ENCODE measurements around the gene ECM2. TPM values are rescaled to one million over a fixed set of nuclear protein-coding genes. Genes with fewer than 3 reads are reported as not detected.

The ECM2 gene
- total RNA-seq, 4 donors from 2014 or later = 3.1 to 6.1 (median 4.3) TPM

DNA sequence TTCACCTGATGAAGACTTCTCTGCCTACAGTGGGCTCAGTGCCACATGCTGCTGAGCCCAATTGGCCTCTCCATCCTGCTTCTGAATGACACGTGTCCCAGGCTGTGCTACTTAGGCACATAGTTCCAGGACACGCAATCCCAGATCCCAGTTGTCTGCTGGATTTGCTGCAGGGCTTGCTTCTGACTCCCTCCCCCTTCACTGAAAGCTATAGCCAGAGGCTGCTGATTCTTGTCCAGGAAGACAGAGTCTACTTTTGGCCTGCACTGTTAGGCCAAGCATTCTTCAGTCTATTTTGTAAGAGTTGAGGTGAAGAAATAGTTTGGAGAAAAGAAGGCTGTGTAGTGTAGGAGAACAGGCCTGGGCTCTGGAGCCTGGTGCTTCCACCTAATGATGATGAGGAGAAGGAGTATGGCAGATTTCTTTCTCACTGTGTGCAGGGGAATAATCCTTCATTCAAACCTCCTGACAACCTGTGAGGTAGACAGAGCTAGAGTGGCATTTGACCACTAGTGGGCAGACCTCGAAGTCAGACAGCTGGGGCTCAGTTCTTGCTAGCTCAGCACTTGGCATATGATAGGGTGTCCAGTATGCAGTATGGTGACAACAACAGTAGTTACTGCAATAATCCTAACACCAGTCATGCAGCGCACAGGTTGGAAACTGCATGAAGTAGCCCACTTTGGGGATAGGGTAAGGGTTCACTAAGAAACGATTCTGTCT, 34.0 kb downstream of the ECM2 start:
- WGBS = 51% methylated on average over 5 of the region's 5 CpGs
- Histone ChIP-seq H3K9me3 (no peaks in the 10 kb centered on the region), H3K27me3 (no peaks in the 10 kb centered on the region), H3K4me3 (no peak overlapping the region), H3K36me3 (no peaks in the 10 kb centered on the region), H3K27ac (peak overlapping the region; percentile 55), H3K4me1 (peaks cover 47% of the 10 kb centered on the region)
- DNase-seq (ENCODE audit: low spot score in 2 of 2) = no peak
- TF ChIP-seq POLR2AphosphoS5 (IDR thresholded peaks at IDR 0.05) (peak in 2 of 3 donors; percentile 17 to 36), POLR2A (IDR thresholded peaks at IDR 0.05) (no peak), EP300 (IDR thresholded peaks at IDR 0.05) (no peak)
- TF ChIP-seq, protein P1, sequence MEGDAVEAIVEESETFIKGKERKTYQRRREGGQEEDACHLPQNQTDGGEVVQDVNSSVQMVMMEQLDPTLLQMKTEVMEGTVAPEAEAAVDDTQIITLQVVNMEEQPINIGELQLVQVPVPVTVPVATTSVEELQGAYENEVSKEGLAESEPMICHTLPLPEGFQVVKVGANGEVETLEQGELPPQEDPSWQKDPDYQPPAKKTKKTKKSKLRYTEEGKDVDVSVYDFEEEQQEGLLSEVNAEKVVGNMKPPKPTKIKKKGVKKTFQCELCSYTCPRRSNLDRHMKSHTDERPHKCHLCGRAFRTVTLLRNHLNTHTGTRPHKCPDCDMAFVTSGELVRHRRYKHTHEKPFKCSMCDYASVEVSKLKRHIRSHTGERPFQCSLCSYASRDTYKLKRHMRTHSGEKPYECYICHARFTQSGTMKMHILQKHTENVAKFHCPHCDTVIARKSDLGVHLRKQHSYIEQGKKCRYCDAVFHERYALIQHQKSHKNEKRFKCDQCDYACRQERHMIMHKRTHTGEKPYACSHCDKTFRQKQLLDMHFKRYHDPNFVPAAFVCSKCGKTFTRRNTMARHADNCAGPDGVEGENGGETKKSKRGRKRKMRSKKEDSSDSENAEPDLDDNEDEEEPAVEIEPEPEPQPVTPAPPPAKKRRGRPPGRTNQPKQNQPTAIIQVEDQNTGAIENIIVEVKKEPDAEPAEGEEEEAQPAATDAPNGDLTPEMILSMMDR (IDR thresholded peaks at IDR 0.05) = peak in 1 of 2 donors; percentile 25

DNA sequence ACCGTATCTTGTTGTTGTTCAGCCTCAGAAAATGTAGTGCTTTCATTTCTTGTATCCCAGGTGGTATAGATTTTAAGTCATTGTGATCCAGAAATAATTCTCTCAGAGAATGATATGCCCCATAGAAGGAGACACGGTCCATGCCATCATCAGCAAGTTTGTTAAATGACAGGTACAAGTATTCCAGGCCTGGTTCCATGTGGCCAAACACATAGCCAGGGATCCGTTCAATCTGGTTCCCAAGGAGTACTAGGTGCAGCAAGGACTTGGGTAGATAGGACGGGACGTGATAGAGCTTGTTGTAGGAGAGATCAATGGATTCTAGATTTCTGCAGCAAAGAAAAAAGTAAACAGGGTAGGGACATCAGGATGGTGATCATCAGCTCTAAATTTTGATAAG, 35.1 kb downstream of the ECM2 start:
- Histone ChIP-seq H3K27me3 (no peaks in the 10 kb centered on the region), H3K9me3 (no peaks in the 10 kb centered on the region), H3K36me3 (no peaks in the 10 kb centered on the region), H3K4me3 (no peak overlapping the region), H3K4me1 (peaks cover 36% of the 10 kb centered on the region), H3K27ac (peak overlapping the region; percentile 55)
- WGBS = 77% methylated on average over 5 of the region's 5 CpGs
- TF ChIP-seq, protein P1 (IDR thresholded peaks at IDR 0.05) = no peak
- no peak for TF ChIP-seq EP300 (IDR thresholded peaks at IDR 0.05)
- no peak for TF ChIP-seq POLR2AphosphoS5 (IDR thresholded peaks at IDR 0.05)
- no peak for TF ChIP-seq POLR2A (IDR thresholded peaks at IDR 0.05)
- no peak for DNase-seq (ENCODE audit: low spot score in 2 of 2)

DNA sequence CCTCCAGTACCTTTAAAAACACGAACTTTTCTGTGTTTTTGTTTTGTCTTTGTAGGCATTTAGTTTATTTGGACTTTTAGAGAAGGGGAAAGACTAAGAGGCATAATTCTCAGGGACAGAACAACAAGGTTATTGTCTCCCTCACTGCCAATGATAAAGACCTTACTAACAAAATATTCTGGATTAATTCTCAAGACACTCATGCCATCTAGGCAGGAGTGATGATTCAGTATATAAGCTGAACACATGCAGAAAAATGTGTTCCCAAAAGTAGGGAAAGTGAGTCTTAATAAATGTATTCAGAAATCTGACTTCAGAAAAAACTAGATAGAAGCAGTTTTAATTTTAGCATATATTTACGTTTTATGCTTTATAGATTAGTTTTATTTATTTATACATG, 36.1 kb downstream of the ECM2 start:
- no peak overlapping the region for H3K4me3 ChIP-seq
- H3K9me3 ChIP-seq = no peaks in the 10 kb centered on the region
- H3K27me3 ChIP-seq = no peaks in the 10 kb centered on the region
- peaks cover 26% of the 10 kb centered on the region for H3K4me1 ChIP-seq
- DNase-seq (ENCODE audit: low spot score in 2 of 2) = no peak
- no peak overlapping the region for H3K27ac ChIP-seq
- TF ChIP-seq, protein P1 (IDR thresholded peaks at IDR 0.05) = no peak
- TF ChIP-seq POLR2AphosphoS5 (IDR thresholded peaks at IDR 0.05) (no peak), EP300 (IDR thresholded peaks at IDR 0.05) (no peak), POLR2A (IDR thresholded peaks at IDR 0.05) (no peak)
- no peaks in the 10 kb centered on the region for H3K36me3 ChIP-seq
- WGBS = 79% methylated on average over 2 of the region's 2 CpGs

DNA sequence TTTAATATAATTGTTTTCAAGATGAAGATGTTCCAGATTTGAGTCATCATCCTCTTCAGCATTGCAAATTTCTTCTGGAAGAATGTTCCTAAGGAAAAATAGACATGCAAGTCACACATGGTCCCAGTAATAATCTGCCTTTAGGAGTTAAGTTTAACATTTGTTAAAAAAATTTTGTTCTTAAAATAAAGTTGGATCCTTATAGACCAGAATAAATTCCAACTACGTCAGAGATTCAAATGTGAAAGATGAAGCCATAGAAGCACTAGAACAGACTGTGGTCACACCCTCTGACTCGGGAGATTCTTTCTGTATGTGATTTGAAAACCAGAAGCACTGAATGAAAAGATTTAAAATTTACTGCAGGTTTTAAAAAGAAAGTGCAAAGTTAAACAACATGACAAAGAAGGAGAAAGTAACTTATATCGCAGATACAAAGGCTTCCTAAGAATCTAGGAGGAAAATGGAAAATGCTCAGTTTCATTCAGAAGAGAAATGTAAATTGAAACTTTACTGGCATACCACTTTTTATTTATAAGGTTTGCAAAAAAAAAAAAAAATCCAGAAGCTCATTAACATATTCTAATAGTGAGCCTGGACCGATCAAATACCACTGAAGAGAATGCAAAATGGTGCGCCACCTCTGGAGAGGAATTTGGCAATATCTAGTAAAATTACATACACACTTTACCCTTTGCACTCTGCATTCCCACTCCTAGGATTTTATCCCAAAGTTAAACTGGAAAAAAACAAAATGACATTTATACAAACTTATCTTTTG, 39.2 kb downstream of the ECM2 start:
- Histone ChIP-seq H3K27ac (no peak overlapping the region), H3K4me3 (no peak overlapping the region), H3K4me1 (peaks cover 7% of the 10 kb centered on the region), H3K36me3 (no peaks in the 10 kb centered on the region), H3K9me3 (no peaks in the 10 kb centered on the region), H3K27me3 (no peaks in the 10 kb centered on the region)
- no peak for DNase-seq (ENCODE audit: low spot score in 2 of 2)
- TF ChIP-seq EP300 (IDR thresholded peaks at IDR 0.05) = no peak
- no peak for TF ChIP-seq POLR2A (IDR thresholded peaks at IDR 0.05)
- TF ChIP-seq, protein P1 (IDR thresholded peaks at IDR 0.05) = no peak
- no peak for TF ChIP-seq POLR2AphosphoS5 (IDR thresholded peaks at IDR 0.05)
- 59% methylated on average over 5 of the region's 5 CpGs for whole genome bisulfite sequencing

DNA sequence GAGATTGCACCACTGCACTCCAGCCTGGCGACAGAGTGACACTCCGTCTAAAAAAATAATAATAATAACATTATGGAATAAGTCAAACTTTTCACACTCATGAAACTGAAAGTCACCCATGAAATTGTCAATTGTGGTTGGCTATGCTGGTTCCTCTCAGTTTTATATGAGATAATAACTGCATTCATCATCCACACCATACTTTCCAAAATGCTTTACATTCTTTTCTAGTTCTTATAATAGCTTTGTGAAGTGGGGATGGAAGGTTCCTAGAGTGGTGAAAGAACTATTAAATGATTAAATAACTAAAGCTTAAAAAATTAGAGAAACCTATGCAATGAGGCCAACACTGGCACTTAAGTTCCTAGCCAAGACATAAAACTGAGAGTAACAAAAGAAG, 40.9 kb downstream of the ECM2 start:
- TF ChIP-seq, protein P1 (IDR thresholded peaks at IDR 0.05) = no peak
- TF ChIP-seq POLR2AphosphoS5 (IDR thresholded peaks at IDR 0.05) (no peak), POLR2A (IDR thresholded peaks at IDR 0.05) (no peak), EP300 (IDR thresholded peaks at IDR 0.05) (no peak)
- Histone ChIP-seq H3K27me3 (no peaks in the 10 kb centered on the region), H3K36me3 (no peaks in the 10 kb centered on the region), H3K27ac (no peak overlapping the region), H3K4me1 (peaks cover 3% of the 10 kb centered on the region), H3K9me3 (no peaks in the 10 kb centered on the region), H3K4me3 (no peak overlapping the region)
- DNase-seq (ENCODE audit: low spot score in 2 of 2) = no peak
- 92% methylated on average over 2 of the region's 2 CpGs for WGBS
